Upper lobe of left lung (tissue), 6 donors: ENCODE data around the gene PARVB. TPM values are rescaled to one million over a fixed set of nuclear protein-coding genes. Genes with fewer than 3 reads are reported as not detected.
A peak's percentile ranks its signal among the peaks of the same experiment; 100 is the strongest.

ENCODE experiments used
- ATAC-seq, 2 donors: fragments of 200-7000 bp; cut with Tn5 transposase; one replicate each; pipeline ENCODE4 v1.9.1; 2022; ENCODE audit warnings: mild to moderate bottlenecking in 2 of 2, moderate library complexity in 2 of 2; ENCODE audit not compliant: low FRiP score in 2 of 2
- DNase-seq, 2 donors: peaks; one replicate each; pipeline ENCODE4 v3.0.0-alpha.2; 2019 to 2020
- H3K27ac ChIP-seq, 4 donors: fragments of 200-600 bp; sonication (generic); one replicate each; pipeline ENCODE4 v1.5.1; 2016 to 2019
- H3K27me3 ChIP-seq, 4 donors: fragments of 200-600 bp; sonication (generic); one replicate each; pipeline ENCODE4 v1.5.1; 2017 to 2019
- H3K36me3 ChIP-seq, 4 donors: fragments of 200-600 bp; sonication (generic); one replicate each; pipeline ENCODE4 v1.5.1; 2016 to 2019
- H3K4me1 ChIP-seq, 4 donors: fragments of 200-600 bp; sonication (generic); one replicate each; pipeline ENCODE4 v1.5.1; 2018 to 2019
- H3K4me3 ChIP-seq, 4 donors: fragments of 200-600 bp; sonication (generic); one replicate each; pipeline ENCODE4 v1.5.1; 2017 to 2019; ENCODE audit warnings: mild to moderate bottlenecking in 2 of 4, moderate library complexity in 1 of 4
- H3K9me3 ChIP-seq, 4 donors: fragments of 200-600 bp; sonication (generic); one replicate each; pipeline ENCODE4 v1.5.1; 2018 to 2019
- CTCF ChIP-seq, 6 experiments: fragments of 450-650 bp in 4 of 6; fragments of 200-600 bp in 2 of 6; sonication (generic) in 2 of 6; IDR thresholded peaks; one replicate each; pipeline ENCODE4 v1.5.1; 2016 to 2019; ENCODE audit warnings: antibody characterized with exemption in 6 of 6
- EP300 ChIP-seq, 4 donors: sonication (generic); formaldehyde crosslinking; IDR thresholded peaks; one replicate each; pipeline ENCODE4 v1.5.1; 2017; ENCODE audit warnings: antibody characterized with exemption in 4 of 4, control low read depth in 2 of 4
- POLR2A ChIP-seq, 4 donors: fragments of 450-650 bp; IDR thresholded peaks; one replicate each; pipeline ENCODE4 v1.5.1; 2016 to 2017; ENCODE audit warnings: antibody characterized with exemption in 4 of 4, mild to moderate bottlenecking in 2 of 4
- POLR2AphosphoS5 ChIP-seq, 2 donors: sonication (generic); formaldehyde crosslinking; IDR thresholded peaks; one replicate each; pipeline ENCODE4 v1.5.1; 2017; ENCODE audit warnings: antibody characterized with exemption in 2 of 2
- WGBS, 2 donors: methylation state at CpG; one replicate each; pipeline ENCODE4 v1.1.5; 2017 to 2018; 5-methylcytosine and 5-hydroxymethylcytosine counted together
- total RNA-seq, 6 donors: library from RNA; depleted of rRNA in 4 of 6; stranded (reverse); fragments of >200 nt in 4 of 6; gene quantifications; one replicate each; pipeline versions ENCODE4 v1.1.0 to v1.2.1, GENCODE V29; 2016 to 2021
- donor health status: DM: no; HTN: no; CAD: no; lungs with moderate emphysema.
- donor health status: DM: no; HTN: yes; CAD: no; lungs with severe emphysema.

The PARVB gene
- total RNA-seq, 6 donors from 2014 or later: 14.5 to 56.1 (median 37.0) TPM

GRCh38 chr22:44207981-44208317 lies 183.8 kb downstream of the PARVB start:
- Histone ChIP-seq H3K36me3 (no peaks in the 10 kb centered on the region), H3K4me3 (no peak overlapping the region), H3K27me3 (no peaks in the 10 kb centered on the region), H3K4me1 (peaks cover 4 to 12% (median 9%) of the 10 kb centered on the region in 4 donors), H3K9me3 (peaks cover 0 to 6% (median 1%) of the 10 kb centered on the region in 4 donors), H3K27ac (no peak overlapping the region)
- 91% methylated on average over 4 of the region's 4 CpGs for WGBS, 2 donors
- TF ChIP-seq POLR2A (IDR thresholded peaks at IDR 0.05) (no peak), CTCF (IDR thresholded peaks at IDR 0.05) (no peak), EP300 (IDR thresholded peaks at IDR 0.05) (no peak), POLR2AphosphoS5 (IDR thresholded peaks at IDR 0.05) (no peak)
- DNase-seq (no peak), ATAC-seq (no peak)

GRCh38 chr22:44209343-44209742 lies 185.2 kb downstream of the PARVB start:
- no peaks in the 10 kb centered on the region for H3K27me3 ChIP-seq
- H3K9me3 ChIP-seq: peaks cover 0 to 6% (median 1%) of the 10 kb centered on the region in 4 donors
- H3K27ac ChIP-seq: no peak overlapping the region
- no peaks in the 10 kb centered on the region for H3K36me3 ChIP-seq
- ATAC-seq (no peak), DNase-seq (no peak)
- no peak overlapping the region for H3K4me3 ChIP-seq
- TF ChIP-seq EP300 (IDR thresholded peaks at IDR 0.05): no peak
- no peak for TF ChIP-seq CTCF (IDR thresholded peaks at IDR 0.05)
- no peak for TF ChIP-seq POLR2A (IDR thresholded peaks at IDR 0.05)
- no peak for TF ChIP-seq POLR2AphosphoS5 (IDR thresholded peaks at IDR 0.05)
- WGBS, 2 donors: 88 to 93% methylated on average over 3 of the region's 3 CpGs
- peaks cover 4 to 12% (median 9%) of the 10 kb centered on the region in 4 donors for H3K4me1 ChIP-seq

GRCh38 chr22:44210722-44211121 lies 186.6 kb downstream of the PARVB start:
- Histone ChIP-seq H3K27ac (no peak overlapping the region), H3K9me3 (peaks cover 0 to 11% (median 1%) of the 10 kb centered on the region in 4 donors), H3K36me3 (no peaks in the 10 kb centered on the region), H3K4me3 (no peak overlapping the region), H3K27me3 (no peaks in the 10 kb centered on the region), H3K4me1 (peaks cover 4 to 12% (median 9%) of the 10 kb centered on the region in 4 donors)
- WGBS, 2 donors: 79 to 83% methylated on average over 4 of the region's 4 CpGs
- TF ChIP-seq CTCF (IDR thresholded peaks at IDR 0.05): no peak
- ATAC-seq (no peak), DNase-seq (peak in 1 of 2 donors; percentile 25)

- no peak for TF ChIP-seq EP300 (IDR thresholded peaks at IDR 0.05)
- TF ChIP-seq CTCF (IDR thresholded peaks at IDR 0.05): no peak
- TF ChIP-seq POLR2AphosphoS5 (IDR thresholded peaks at IDR 0.05): no peak
- TF ChIP-seq POLR2A (IDR thresholded peaks at IDR 0.05): no peak
- WGBS, 2 donors: 58 to 59% methylated on average over 6 of the region's 6 CpGs
- Histone ChIP-seq H3K36me3 (no peaks in the 10 kb centered on the region), H3K4me3 (no peak overlapping the region), H3K4me1 (peaks cover 4 to 12% (median 9%) of the 10 kb centered on the region in 4 donors), H3K27ac (peak overlapping the region in 1 of 4 donors; percentile 13), H3K9me3 (peaks cover 0 to 11% (median 1%) of the 10 kb centered on the region in 4 donors), H3K27me3 (no peaks in the 10 kb centered on the region)
- ATAC-seq (no peak), DNase-seq (peak in 1 of 2 donors; percentile 27)
Observed at GRCh38 chr22:44211256-44211945, 187.3 kb downstream of the PARVB start.
